Lower leg skin (tissue), 4 donors: ENCODE data around the gene JPH3. TPM values are rescaled to one million over a fixed set of nuclear protein-coding genes. Genes with fewer than 3 reads are reported as not detected.

Experiments
- DNase-seq, 2 donors: peaks; one replicate each; pipeline ENCODE4 v3.0.0-alpha.2; 2019; ENCODE audit warnings: low spot score in 2 of 2
- H3K4me3 ChIP-seq: fragments of 200-600 bp; sonication (generic); 2 replicates; pipeline ENCODE4 v1.5.1; 2017; ENCODE audit warnings: mild to moderate bottlenecking, low read depth; ENCODE audit not compliant: poor library complexity, severe bottlenecking
- CTCF ChIP-seq, 3 donors: fragments of 450-650 bp; IDR thresholded peaks; one replicate each; pipeline ENCODE4 v1.5.1; 2016; ENCODE audit warnings: antibody characterized with exemption in 3 of 3, mild to moderate bottlenecking in 3 of 3, moderate library complexity in 2 of 3
- POLR2A ChIP-seq, 2 donors: fragments of 450-650 bp; IDR thresholded peaks; one replicate each; pipeline ENCODE4 v1.6.1; 2016 to 2017; ENCODE audit warnings: antibody characterized with exemption in 2 of 2, mild to moderate bottlenecking in 1 of 2, moderate library complexity in 1 of 2
- WGBS, 2 donors: methylation state at CpG; one replicate each; pipeline ENCODE4 v1.1.5; 2018; 5-methylcytosine and 5-hydroxymethylcytosine counted together
- intact Hi-C: fragments of 100-400 bp; cut with DNase I; formaldehyde crosslinking; loops from one replicate; pipeline ENCODE4 v1.15.0; 2023; ENCODE audit warnings: low total_unique reads
- total RNA-seq, 4 donors: library from RNA; depleted of rRNA; stranded (reverse); fragments of >200 nt; gene quantifications; one replicate each; pipeline ENCODE4 v1.1.0, GENCODE V29; 2016

JPH3 gene
- total RNA-seq, 4 donors from 2014 or later = not detected

- no peak for DNase-seq
- intact Hi-C loops = no loop called here
- H3K4me3 ChIP-seq = no peak overlapping the region
- 88 to 95% methylated on average over 26 of the region's 26 CpGs for WGBS, 2 donors
- TF ChIP-seq CTCF (IDR thresholded peaks at IDR 0.05) = no peak
- TF ChIP-seq POLR2A (IDR thresholded peaks at IDR 0.05) = no peak
Observed at GRCh38 chr16:87703071-87703470, 100.8 kb downstream of the JPH3 start.

GRCh38 chr16:87703835-87704375, 101.6 kb downstream of the JPH3 start:
- TF ChIP-seq POLR2A (IDR thresholded peaks at IDR 0.05) (no peak), CTCF (IDR thresholded peaks at IDR 0.05) (no peak)
- intact Hi-C loops = no loop called here
- 90 to 91% methylated on average over 29 of the region's 29 CpGs for WGBS, 2 donors
- no peak for DNase-seq
- H3K4me3 ChIP-seq = no peak overlapping the region

- intact Hi-C loops = no loop called here
- no peak for DNase-seq
- no peak for TF ChIP-seq CTCF (IDR thresholded peaks at IDR 0.05)
- TF ChIP-seq POLR2A (IDR thresholded peaks at IDR 0.05) = no peak
- WGBS, 2 donors = 91 to 93% methylated on average over 24 to 28 of the region's 34 CpGs
- H3K4me3 ChIP-seq = no peak overlapping the region
Observed at GRCh38 chr16:87704754-87705353, 102.5 kb downstream of the JPH3 start.

- WGBS, 2 donors = 85 to 87% methylated on average over 28 to 31 of the region's 31 CpGs
- TF ChIP-seq POLR2A (IDR thresholded peaks at IDR 0.05) = no peak
- TF ChIP-seq CTCF (IDR thresholded peaks at IDR 0.05) = no peak
- H3K4me3 ChIP-seq = no peak overlapping the region
- no peak for DNase-seq
- intact Hi-C loops = no loop called here
Observed at GRCh38 chr16:87705771-87706277, 103.5 kb downstream of the JPH3 start.

- no peak for DNase-seq
- intact Hi-C loops = no loop called here
- 88 to 89% methylated on average over 18 to 28 of the region's 28 CpGs for WGBS, 2 donors
Observed at GRCh38 chr16:87706278-87707000, 104.1 kb downstream of the JPH3 start.

More at GRCh38 chr16:87706278-87707000, 104.1 kb downstream of the JPH3 start:
- no peak overlapping the region for H3K4me3 ChIP-seq
- no peak for TF ChIP-seq POLR2A (IDR thresholded peaks at IDR 0.05)
- TF ChIP-seq CTCF (IDR thresholded peaks at IDR 0.05) = no peak
